Occipital lobe (tissue), 2 donors: ENCODE results near the gene RAP2C. TPM values are rescaled to one million over a fixed set of nuclear protein-coding genes. Genes with fewer than 3 reads are reported as not detected.
"Not testable (repeated sequence)": the region's sequence is repeated elsewhere in the genome, so short reads cannot be mapped to it uniquely, and the experiment has no call there.

Experiments
- DNase-seq: peaks from one replicate; lab custom pipeline; 2025; lab: John Stamatoyannopoulos, UW
- total RNA-seq: library from RNA; depleted of rRNA; stranded (reverse); fragments of >200 nt; gene quantifications from one replicate; pipeline ENCODE4 v1.2.3, GENCODE V29; 2014

RAP2C gene
- total RNA-seq, 1 donor from 2014 or later = 19.2 TPM

GRCh38 chrX:132200976-132201375, 18.3 kb downstream of the RAP2C start:
- no peak for DNase-seq

DNA sequence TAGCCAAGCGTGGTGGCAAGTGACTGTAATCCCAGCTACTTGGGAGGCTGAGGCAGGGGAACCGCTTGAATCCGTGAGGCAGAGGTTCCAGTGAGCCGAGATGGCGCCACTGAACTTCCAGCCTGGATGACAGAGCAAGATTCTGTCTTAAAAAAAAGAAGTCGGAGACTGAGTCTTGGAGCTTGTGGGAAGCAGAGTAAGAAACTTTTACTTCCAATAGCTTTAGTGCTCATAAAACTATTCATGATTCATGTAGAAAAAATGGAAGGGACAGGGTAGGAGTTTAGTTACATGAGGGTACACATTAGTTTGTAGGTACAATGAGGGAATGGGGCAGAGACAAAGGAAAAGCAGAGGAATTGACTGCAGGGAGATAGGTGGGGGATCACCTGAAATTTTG, 19.3 kb downstream of the RAP2C start:
- DNase-seq = no peak

DNA sequence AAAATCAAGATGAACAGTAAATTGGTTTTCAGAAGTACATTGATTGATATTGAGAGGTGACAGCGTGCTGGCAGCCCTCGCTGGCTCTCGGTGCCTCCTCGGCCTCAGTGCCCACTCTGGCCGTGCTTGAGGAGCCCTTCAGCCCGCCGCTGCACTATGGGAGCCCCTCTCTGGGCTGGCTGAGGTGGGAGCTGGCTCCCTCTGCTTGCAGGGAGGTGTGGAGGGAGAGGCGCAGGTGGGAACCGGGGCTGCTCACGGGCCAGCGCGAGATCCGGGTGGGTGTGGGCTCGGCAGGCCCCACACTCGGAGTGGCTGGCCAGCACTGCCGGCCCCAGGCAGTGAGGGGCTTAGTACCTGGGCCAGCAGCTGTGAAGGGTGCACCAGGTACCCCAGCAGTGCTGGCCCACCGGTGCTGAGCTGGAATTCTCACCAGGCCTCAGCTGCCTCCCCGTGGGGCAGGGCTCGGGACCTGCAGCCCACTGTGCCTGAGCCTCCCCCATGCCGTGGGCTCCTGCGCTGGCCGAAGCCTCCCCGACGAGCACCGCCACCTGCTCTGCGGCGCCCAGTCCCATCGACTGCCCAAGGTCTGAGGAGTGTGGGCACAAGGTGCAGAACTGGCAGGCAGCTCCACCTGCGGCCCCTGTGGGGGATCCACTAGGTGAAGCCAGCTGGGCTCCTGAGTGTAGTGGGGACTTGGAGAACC, 25.2 kb downstream of the RAP2C start:
- DNase-seq = no peak

GRCh38 chrX:132191938-132192337, 27.3 kb downstream of the RAP2C start:
- DNase-seq = no peak

DNA sequence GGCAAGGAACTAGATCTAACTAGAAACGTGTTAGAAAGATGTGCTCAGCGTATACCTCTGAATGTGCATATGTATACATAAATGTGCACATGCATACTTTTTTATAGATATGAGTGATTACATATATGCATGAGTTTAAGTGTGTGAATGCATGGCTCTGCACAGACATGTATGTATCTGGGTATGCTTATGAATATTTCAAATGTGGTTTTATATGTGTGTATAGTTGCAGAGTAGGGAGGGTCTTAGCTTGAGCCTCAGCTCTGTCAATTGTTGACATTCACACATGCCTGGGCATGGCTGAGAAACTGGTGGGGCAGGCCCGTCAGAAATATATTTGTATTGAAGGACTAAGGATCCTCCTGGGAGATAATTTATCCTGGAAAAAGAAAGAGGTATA, 31.1 kb downstream of the RAP2C start:
- DNase-seq = no peak

DNA sequence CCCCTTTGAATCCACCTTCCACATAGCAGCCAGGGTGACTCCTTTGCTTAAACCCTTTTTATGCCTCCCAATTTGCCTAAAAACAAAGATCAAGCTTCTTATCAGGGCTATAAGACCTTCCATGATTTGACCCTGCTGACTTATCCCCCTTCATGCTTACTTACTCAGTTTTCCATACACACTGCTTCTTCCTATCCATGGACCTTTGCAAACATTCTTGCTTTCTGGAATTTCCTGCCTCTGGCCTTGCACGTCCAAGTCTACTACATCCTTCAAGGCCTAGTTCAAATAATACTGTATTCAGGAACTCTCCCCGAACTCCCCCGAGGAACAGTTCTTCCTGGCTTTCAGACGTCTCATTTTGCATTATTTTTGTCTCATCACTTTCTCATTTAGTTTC, 31.8 kb downstream of the RAP2C start:
- DNase-seq = no peak

DNA sequence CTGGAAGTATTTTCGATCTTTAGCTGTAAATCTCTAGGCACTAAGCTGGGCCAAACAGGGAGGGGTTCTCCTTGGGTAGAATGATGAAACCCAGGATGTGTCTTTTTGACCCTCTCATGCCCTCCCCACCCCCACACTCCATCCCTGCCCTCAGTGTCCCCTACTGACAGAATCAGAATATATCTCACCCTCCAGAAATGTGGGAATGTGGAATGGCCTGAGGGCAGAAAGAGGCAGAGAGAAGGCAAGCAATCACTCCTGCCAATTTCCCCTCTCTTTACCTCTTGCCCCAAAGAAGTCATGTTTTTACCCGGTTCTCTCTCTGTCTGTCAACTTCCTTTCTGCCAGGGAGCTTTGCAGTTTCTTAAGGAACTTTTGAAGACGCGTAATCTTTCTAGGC, 34.4 kb downstream of the RAP2C start:
- no peak for DNase-seq

GRCh38 chrX:132181364-132181763, 37.9 kb downstream of the RAP2C start:
- DNase-seq = no peak

DNA sequence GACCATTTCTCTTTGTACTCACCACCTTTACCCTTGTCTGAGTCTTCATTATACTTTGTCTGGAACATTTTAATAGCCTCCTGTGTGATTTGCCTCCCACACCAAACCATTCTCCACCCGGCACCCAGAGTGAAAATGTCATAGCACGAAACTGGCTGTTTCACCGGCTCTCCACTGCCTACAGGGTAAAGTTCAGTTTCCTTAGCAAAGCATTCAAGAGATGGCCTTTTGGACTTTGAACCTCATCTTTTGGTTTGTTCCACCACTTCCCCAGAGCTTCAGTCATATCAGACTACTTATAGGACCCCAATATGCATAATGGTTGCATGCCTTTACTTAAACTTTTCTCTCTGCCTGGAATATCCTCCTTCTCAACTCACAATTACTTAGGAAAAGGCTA, 38.3 kb downstream of the RAP2C start:
- no peak for DNase-seq

DNA sequence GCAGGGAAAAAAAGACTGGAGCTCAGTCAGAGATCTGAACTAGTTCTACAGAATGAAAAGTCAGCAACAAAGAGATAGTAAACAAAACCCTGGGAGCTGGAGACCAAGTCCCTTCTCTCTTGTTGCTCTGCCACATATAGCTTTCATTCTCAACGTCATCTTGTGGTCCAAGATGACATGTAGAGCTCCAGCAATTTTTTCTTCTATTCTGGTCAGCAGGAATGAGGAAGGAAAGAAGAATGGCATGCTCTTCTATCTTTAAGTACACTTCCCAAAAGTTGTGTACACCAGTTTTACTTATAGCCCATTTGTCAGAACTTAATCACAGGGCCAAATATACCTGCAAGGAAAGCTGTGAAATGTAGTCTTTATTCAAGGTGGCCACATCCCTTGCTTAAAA, 45.6 kb downstream of the RAP2C start:
- DNase-seq = no peak

GRCh38 chrX:132171881-132172280, 47.4 kb downstream of the RAP2C start:
- DNase-seq = no peak

- DNase-seq = no peak
Measured at GRCh38 chrX:132171478-132171877, 47.8 kb downstream of the RAP2C start.

GRCh38 chrX:132169554-132169953, 49.7 kb downstream of the RAP2C start:
- no peak for DNase-seq

DNA sequence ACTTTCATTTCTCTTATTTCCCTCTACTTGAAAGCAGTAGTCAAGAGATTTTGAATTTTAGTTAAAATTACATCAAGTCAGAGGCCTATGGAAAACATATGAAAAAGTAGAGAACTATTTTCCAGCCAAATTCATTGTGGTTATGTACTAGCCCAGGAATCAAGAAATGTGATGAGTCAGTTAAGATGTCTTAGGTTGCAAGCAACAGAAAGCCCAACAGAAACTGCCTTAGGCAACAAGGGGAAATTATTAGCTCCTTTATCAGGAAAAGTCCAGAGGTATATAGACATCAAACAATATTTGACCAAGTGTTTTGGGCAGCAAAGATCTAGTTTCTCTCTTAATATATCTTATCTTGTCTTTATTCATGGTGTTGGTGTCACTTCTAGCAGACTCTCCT, 53.6 kb downstream of the RAP2C start:
- no peak for DNase-seq

DNA sequence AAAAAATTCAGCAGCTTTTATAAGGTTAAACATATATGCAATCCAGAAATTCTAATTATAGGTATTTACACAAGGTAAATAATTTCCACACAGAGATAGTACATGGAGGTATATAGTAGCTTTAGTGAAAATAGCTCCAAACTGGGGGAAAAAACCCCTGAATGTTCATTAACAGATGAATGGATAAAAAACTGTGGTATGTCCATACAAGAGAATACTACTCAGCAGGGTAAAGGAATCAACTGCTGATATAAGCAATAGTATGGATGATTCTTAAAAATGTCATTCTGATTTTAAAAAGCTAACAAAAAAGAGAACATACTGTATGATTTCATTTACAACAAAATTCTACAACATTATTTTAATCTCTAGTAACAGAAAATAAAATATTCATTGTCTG, 54.2 kb downstream of the RAP2C start:
- DNase-seq = no peak

- DNase-seq = not testable (repeated sequence)
Measured at GRCh38 chrX:132163094-132163493, 56.2 kb downstream of the RAP2C start.

- DNase-seq = no peak
Measured at GRCh38 chrX:132153166-132153565, 66.1 kb downstream of the RAP2C start.

Other genes with a start within 250 kb of the RAP2C start
- 0.78 TPM for gene STK26, start 196.1 kb downstream of the RAP2C start, total RNA-seq
- not detected for gene FRMD7, start 91.4 kb downstream of the RAP2C start, total RNA-seq